Liver (tissue), 9 donors: ENCODE measurements around the gene RNU6-1. TPM values are rescaled to one million over a fixed set of nuclear protein-coding genes. Genes with fewer than 3 reads are reported as not detected.

Source experiments
- DNase-seq: peaks from one replicate; pipeline ENCODE4 v3.0.0-alpha.2; 2017; ENCODE audit warnings: low spot score
- H3K27ac ChIP-seq, 2 donors: one replicate each; pipeline ENCODE4 v1.7.0; 2013; ENCODE audit warnings: inconsistent platforms in 2 of 2, low read length in 2 of 2, control low read depth in 1 of 2, low read depth in 1 of 2, mild to moderate bottlenecking in 1 of 2
- H3K27me3 ChIP-seq, 4 donors: one replicate each; pipeline versions ENCODE4 v1.6.1 to v1.7.0; 2013; ENCODE audit warnings: low read length in 3 of 4, inconsistent platforms in 1 of 4, mild to moderate bottlenecking in 1 of 4, moderate library complexity in 1 of 4; ENCODE audit not compliant: control insufficient read depth in 4 of 4, insufficient read depth in 4 of 4
- H3K36me3 ChIP-seq, 4 donors: one replicate each; pipeline versions ENCODE4 v1.6.1 to v1.7.0; 2013; ENCODE audit warnings: low read length in 3 of 4, mild to moderate bottlenecking in 3 of 4, low read depth in 1 of 4, moderate library complexity in 1 of 4; ENCODE audit not compliant: control insufficient read depth in 4 of 4, insufficient read depth in 3 of 4
- H3K4me1 ChIP-seq, 4 donors: one replicate each; pipeline versions ENCODE4 v1.6.1 to v1.7.0; 2013; ENCODE audit warnings: low read length in 3 of 4, mild to moderate bottlenecking in 3 of 4, moderate library complexity in 1 of 4; ENCODE audit not compliant: control insufficient read depth in 4 of 4, insufficient read depth in 4 of 4
- H3K4me3 ChIP-seq, 3 donors: one replicate each; pipeline versions ENCODE4 v1.6.1 to v1.7.0; 2013; ENCODE audit warnings: low read length in 3 of 3, control low read depth in 1 of 3, low read depth in 1 of 3, mild to moderate bottlenecking in 1 of 3
- H3K9ac ChIP-seq, 2 donors: one replicate each; pipeline ENCODE4 v1.7.0; 2013; ENCODE audit warnings: low read length in 2 of 2, mild to moderate bottlenecking in 2 of 2, moderate library complexity in 2 of 2, control low read depth in 1 of 2, low read depth in 1 of 2
- H3K9me3 ChIP-seq, 4 donors: one replicate each; pipeline versions ENCODE4 v1.6.1 to v1.7.0; 2013; ENCODE audit warnings: low read length in 3 of 4; ENCODE audit not compliant: control insufficient read depth in 4 of 4
- ATF3 ChIP-seq: IDR thresholded peaks from 2 replicates; pipeline ENCODE4 v1.6.1; 2016; ENCODE audit warnings: antibody characterized with exemption
- EGR1 ChIP-seq, 2 donors: IDR thresholded peaks; 2 replicates each; pipeline ENCODE4 v1.6.1; 2016 to 2018; ENCODE audit warnings: antibody characterized with exemption in 2 of 2, low read depth in 2 of 2
- FOXA1 ChIP-seq: IDR thresholded peaks from 2 replicates; pipeline ENCODE4 v1.6.1; 2016; ENCODE audit warnings: antibody characterized with exemption
- GABPA ChIP-seq, 2 donors: IDR thresholded peaks in 1 of 2; conservative IDR thresholded peaks in 1 of 2; 2 replicates each; pipeline ENCODE4 v1.6.1; 2016; ENCODE audit warnings: antibody characterized with exemption in 2 of 2, mild to moderate bottlenecking in 1 of 2, moderate library complexity in 1 of 2
- HNF4A ChIP-seq, 2 donors: conservative IDR thresholded peaks; 2 replicates each; pipeline ENCODE4 v1.6.1; 2016; ENCODE audit warnings: antibody characterized with exemption in 2 of 2, mild to moderate bottlenecking in 2 of 2
- HNF4G ChIP-seq: IDR thresholded peaks from 2 replicates; pipeline ENCODE4 v1.6.1; 2016; ENCODE audit warnings: antibody characterized with exemption
- JUND ChIP-seq, 2 donors: IDR thresholded peaks; 2 replicates each; pipeline ENCODE4 v1.6.1; 2016; ENCODE audit warnings: antibody characterized with exemption in 2 of 2
- NR2F2 ChIP-seq: IDR thresholded peaks from 2 replicates; pipeline ENCODE4 v1.6.1; 2016; ENCODE audit warnings: antibody characterized with exemption
- RAD21 ChIP-seq, 2 donors: IDR thresholded peaks; 2 replicates each; pipeline ENCODE4 v1.6.1; 2016; ENCODE audit warnings: antibody characterized with exemption in 2 of 2, mild to moderate bottlenecking in 2 of 2
- RXRA ChIP-seq, 2 donors: IDR thresholded peaks; 2 replicates each; pipeline ENCODE4 v1.6.1; 2017 to 2018; ENCODE audit warnings: antibody characterized with exemption in 2 of 2, mild to moderate bottlenecking in 1 of 2
- SP1 ChIP-seq: IDR thresholded peaks from 2 replicates; pipeline ENCODE4 v1.6.1; 2018; ENCODE audit warnings: antibody characterized with exemption, mild to moderate bottlenecking
- TAF1 ChIP-seq: conservative IDR thresholded peaks from 2 replicates; pipeline ENCODE4 v1.6.1; 2016; ENCODE audit warnings: antibody characterized with exemption, mild to moderate bottlenecking
- YY1 ChIP-seq: IDR thresholded peaks from 2 replicates; pipeline ENCODE4 v1.6.1; 2016; ENCODE audit warnings: antibody characterized with exemption, mild to moderate bottlenecking
- WGBS: extraction: QIAGEN DNeasy Blood & Tissue Kit; methylation state at CpG from one replicate; pipeline ENCODE4 v1.1.7; 2013; 5-methylcytosine and 5-hydroxymethylcytosine counted together
- polyA plus RNA-seq, 2 donors: library from polyadenylated mRNA; stranded (reverse) in 1 of 2; unstranded in 1 of 2; fragments of 200-250 nt in 1 of 2; fragments of >200 nt in 1 of 2; fragmentation: Nextera tagmentation in 1 of 2; extraction: Ambion mirVana in 1 of 2; gene quantifications; one replicate each; pipeline versions ENCODE4 v1.2.1 to v1.2.3, GENCODE V29; 2013 to 2015
- total RNA-seq, 2 donors: library from RNA; depleted of rRNA; stranded (reverse); fragments of >200 nt; gene quantifications; one replicate each; pipeline ENCODE4 v1.2.3, GENCODE V29; 2014
- TF ChIP-seq, protein P1 (sequence below): fragments of 150-350 bp; IDR thresholded peaks from 2 replicates; pipeline ENCODE4 v1.5.1; 2017; ENCODE audit warnings: improper control_type of control experiment, low read depth, low read length; ENCODE audit not compliant: missing input control
- TF ChIP-seq, protein P2 (sequence below): IDR thresholded peaks from 2 replicates; pipeline ENCODE4 v1.6.1; 2016; ENCODE audit warnings: antibody characterized with exemption
- TF ChIP-seq, protein P3 (sequence below): IDR thresholded peaks from 2 replicates; pipeline ENCODE4 v1.6.1; 2016; ENCODE audit warnings: antibody characterized with exemption
- TF ChIP-seq, protein P4 (sequence below): IDR thresholded peaks from 2 replicates; pipeline ENCODE4 v1.6.1; 2016; ENCODE audit warnings: antibody characterized with exemption, mild to moderate bottlenecking
- donor health status: healthy.
- donor health status: healthy.
- donor health status: healthy.
- donor health status: healthy.
- donor health status: healthy.

The RNU6-1 gene
- total and polyA plus RNA-seq, 4 donors: not detected

DNA sequence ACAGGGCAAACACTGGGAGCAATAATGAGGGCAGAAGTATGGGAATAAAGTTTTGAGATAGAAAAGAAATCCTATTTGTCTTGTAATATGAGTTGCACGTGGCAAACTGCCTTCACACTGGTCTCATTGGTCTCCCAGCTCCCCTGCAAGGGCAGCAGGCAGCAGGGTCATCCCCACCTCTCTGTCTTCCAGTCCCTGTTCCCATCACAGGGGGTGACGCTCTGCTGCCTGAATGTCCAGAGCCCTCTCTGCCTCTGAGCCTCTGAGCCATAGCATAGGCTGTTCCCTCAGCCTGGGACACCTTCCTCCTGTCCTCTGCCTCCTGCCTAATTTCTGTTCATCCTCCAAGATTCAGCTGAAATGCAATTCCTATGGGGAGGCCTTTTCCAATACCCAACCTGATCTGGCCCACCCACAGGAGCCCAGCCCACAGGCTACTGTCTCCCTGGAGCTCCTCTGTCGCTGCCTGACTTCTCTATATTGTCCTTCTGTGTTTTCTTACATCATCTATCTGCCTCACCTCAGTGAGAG, 26.7 kb downstream of the RNU6-1 start:
- peaks cover 0 to 4% (median 0%) of the 10 kb centered on the region in 4 donors for H3K9me3 ChIP-seq
- no peak overlapping the region for H3K9ac ChIP-seq
- no peak overlapping the region for H3K4me3 ChIP-seq
- H3K4me1 ChIP-seq: no peaks in the 10 kb centered on the region
- 91% methylated on average over 3 of the region's 3 CpGs for WGBS
- no peaks in the 10 kb centered on the region for H3K36me3 ChIP-seq
- no peaks in the 10 kb centered on the region for H3K27me3 ChIP-seq
- DNase-seq: no peak
- no peak overlapping the region for H3K27ac ChIP-seq
- TF ChIP-seq EGR1 (IDR thresholded peaks at IDR 0.05; ENCODE audit: low read depth in 2 of 2) (no peak), NR2F2 (no peak), SP1 (no peak), JUND (IDR thresholded peaks at IDR 0.05) (no peak)
- TF ChIP-seq, protein P1, sequence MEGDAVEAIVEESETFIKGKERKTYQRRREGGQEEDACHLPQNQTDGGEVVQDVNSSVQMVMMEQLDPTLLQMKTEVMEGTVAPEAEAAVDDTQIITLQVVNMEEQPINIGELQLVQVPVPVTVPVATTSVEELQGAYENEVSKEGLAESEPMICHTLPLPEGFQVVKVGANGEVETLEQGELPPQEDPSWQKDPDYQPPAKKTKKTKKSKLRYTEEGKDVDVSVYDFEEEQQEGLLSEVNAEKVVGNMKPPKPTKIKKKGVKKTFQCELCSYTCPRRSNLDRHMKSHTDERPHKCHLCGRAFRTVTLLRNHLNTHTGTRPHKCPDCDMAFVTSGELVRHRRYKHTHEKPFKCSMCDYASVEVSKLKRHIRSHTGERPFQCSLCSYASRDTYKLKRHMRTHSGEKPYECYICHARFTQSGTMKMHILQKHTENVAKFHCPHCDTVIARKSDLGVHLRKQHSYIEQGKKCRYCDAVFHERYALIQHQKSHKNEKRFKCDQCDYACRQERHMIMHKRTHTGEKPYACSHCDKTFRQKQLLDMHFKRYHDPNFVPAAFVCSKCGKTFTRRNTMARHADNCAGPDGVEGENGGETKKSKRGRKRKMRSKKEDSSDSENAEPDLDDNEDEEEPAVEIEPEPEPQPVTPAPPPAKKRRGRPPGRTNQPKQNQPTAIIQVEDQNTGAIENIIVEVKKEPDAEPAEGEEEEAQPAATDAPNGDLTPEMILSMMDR: no peak

DNA sequence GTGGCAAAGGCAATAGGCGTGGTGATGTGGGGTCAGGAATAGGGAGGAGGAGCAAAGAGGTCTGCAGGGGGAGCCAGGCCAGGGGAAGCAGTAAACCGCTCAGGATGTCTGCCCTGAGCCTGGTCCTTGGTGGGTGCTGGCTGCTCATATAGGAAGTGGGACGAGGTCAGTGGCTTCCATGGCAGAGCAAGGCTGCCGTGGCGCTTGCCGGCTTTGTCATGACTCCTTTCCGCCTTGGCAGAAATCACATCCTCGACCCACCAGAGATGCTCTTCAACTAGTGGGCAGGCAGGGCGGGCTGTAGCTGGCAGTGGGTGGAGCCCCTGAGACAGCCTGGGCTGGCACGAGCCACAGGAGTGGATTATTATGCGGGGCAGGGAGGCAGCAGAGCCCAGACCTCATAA, 27.6 kb downstream of the RNU6-1 start:
- Histone ChIP-seq H3K4me3 (no peak overlapping the region), H3K36me3 (peaks cover 0 to 6% (median 0%) of the 10 kb centered on the region in 4 donors), H3K9me3 (peaks cover 0 to 4% (median 0%) of the 10 kb centered on the region in 4 donors), H3K4me1 (no peaks in the 10 kb centered on the region), H3K9ac (no peak overlapping the region), H3K27me3 (no peaks in the 10 kb centered on the region), H3K27ac (no peak overlapping the region)
- no peak for DNase-seq
- WGBS: 80% methylated on average over 11 of the region's 11 CpGs
- no peak for TF ChIP-seq GABPA (IDR thresholded peaks at IDR 0.05 in 1 of 2, conservative IDR thresholded peaks at IDR 0.05 in 1 of 2)
- TF ChIP-seq HNF4G: no peak
- TF ChIP-seq RXRA (IDR thresholded peaks at IDR 0.05): no peak
- TF ChIP-seq RAD21 (IDR thresholded peaks at IDR 0.05): no peak
- TF ChIP-seq EGR1 (IDR thresholded peaks at IDR 0.05; ENCODE audit: low read depth in 2 of 2): no peak
- no peak for TF ChIP-seq ATF3
- TF ChIP-seq NR2F2: no peak
- no peak for TF ChIP-seq HNF4A (conservative IDR thresholded peaks at IDR 0.05)
- TF ChIP-seq SP1: no peak
- no peak for TF ChIP-seq JUND (IDR thresholded peaks at IDR 0.05)
- TF ChIP-seq, protein P2, sequence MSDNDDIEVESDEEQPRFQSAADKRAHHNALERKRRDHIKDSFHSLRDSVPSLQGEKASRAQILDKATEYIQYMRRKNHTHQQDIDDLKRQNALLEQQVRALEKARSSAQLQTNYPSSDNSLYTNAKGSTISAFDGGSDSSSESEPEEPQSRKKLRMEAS: no peak

GRCh38 chr15:67809866-67810265, 30.0 kb downstream of the RNU6-1 start:
- no peaks in the 10 kb centered on the region for H3K9me3 ChIP-seq
- no peaks in the 10 kb centered on the region for H3K27me3 ChIP-seq
- no peak overlapping the region for H3K9ac ChIP-seq
- DNase-seq: no peak
- 95% methylated on average over 6 of the region's 6 CpGs for WGBS
- H3K27ac ChIP-seq: no peak overlapping the region
- peaks cover 0 to 8% (median 1%) of the 10 kb centered on the region in 4 donors for H3K36me3 ChIP-seq
- H3K4me1 ChIP-seq: no peaks in the 10 kb centered on the region
- no peak overlapping the region for H3K4me3 ChIP-seq
- TF ChIP-seq ATF3: no peak
- TF ChIP-seq, protein P3, sequence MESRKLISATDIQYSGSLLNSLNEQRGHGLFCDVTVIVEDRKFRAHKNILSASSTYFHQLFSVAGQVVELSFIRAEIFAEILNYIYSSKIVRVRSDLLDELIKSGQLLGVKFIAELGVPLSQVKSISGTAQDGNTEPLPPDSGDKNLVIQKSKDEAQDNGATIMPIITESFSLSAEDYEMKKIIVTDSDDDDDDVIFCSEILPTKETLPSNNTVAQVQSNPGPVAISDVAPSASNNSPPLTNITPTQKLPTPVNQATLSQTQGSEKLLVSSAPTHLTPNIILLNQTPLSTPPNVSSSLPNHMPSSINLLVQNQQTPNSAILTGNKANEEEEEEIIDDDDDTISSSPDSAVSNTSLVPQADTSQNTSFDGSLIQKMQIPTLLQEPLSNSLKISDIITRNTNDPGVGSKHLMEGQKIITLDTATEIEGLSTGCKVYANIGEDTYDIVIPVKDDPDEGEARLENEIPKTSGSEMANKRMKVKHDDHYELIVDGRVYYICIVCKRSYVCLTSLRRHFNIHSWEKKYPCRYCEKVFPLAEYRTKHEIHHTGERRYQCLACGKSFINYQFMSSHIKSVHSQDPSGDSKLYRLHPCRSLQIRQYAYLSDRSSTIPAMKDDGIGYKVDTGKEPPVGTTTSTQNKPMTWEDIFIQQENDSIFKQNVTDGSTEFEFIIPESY: no peak
- no peak for TF ChIP-seq SP1
- TF ChIP-seq YY1: no peak
- no peak for TF ChIP-seq JUND (IDR thresholded peaks at IDR 0.05)
- TF ChIP-seq FOXA1: no peak
- TF ChIP-seq RAD21 (IDR thresholded peaks at IDR 0.05): no peak
- TF ChIP-seq, protein P1: no peak
- TF ChIP-seq, protein P4, sequence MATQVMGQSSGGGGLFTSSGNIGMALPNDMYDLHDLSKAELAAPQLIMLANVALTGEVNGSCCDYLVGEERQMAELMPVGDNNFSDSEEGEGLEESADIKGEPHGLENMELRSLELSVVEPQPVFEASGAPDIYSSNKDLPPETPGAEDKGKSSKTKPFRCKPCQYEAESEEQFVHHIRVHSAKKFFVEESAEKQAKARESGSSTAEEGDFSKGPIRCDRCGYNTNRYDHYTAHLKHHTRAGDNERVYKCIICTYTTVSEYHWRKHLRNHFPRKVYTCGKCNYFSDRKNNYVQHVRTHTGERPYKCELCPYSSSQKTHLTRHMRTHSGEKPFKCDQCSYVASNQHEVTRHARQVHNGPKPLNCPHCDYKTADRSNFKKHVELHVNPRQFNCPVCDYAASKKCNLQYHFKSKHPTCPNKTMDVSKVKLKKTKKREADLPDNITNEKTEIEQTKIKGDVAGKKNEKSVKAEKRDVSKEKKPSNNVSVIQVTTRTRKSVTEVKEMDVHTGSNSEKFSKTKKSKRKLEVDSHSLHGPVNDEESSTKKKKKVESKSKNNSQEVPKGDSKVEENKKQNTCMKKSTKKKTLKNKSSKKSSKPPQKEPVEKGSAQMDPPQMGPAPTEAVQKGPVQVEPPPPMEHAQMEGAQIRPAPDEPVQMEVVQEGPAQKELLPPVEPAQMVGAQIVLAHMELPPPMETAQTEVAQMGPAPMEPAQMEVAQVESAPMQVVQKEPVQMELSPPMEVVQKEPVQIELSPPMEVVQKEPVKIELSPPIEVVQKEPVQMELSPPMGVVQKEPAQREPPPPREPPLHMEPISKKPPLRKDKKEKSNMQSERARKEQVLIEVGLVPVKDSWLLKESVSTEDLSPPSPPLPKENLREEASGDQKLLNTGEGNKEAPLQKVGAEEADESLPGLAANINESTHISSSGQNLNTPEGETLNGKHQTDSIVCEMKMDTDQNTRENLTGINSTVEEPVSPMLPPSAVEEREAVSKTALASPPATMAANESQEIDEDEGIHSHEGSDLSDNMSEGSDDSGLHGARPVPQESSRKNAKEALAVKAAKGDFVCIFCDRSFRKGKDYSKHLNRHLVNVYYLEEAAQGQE: no peak
- TF ChIP-seq NR2F2: no peak
- TF ChIP-seq TAF1: no peak
